Natural killer cell treated with Interleukin-12 subunit alpha and Interleukin-12 subunit beta and Interleukin-15 and Interleukin-18, amount 100 ng/mL, for 72 hours (primary cell): ENCODE measurements around the gene WDR36. TPM values are rescaled to one million over a fixed set of nuclear protein-coding genes. Genes with fewer than 3 reads are reported as not detected.
A peak's percentile ranks its signal among the peaks of the same experiment; 100 is the strongest.
"Not testable (repeated sequence)": the region's sequence is repeated elsewhere in the genome, so short reads cannot be mapped to it uniquely, and the experiment has no call there.

Experiments
- ATAC-seq, 2 donors: fragments of 150-1000 bp; cut with Tn5 transposase in 1 of 2; sonication (Bioruptor Pico), chemical (Tn5 transposase) in 1 of 2; 2 replicates each; pipeline ENCODE4 v1.10.0; 2021
- DNase-seq: peaks from one replicate; pipeline ENCODE4 v3.0.0; 2022; ENCODE audit warnings: low spot score
- H3K27ac Mint-ChIP-seq, 2 donors: 1 replicate in 1 of 2; 2 replicates in 1 of 2; pipeline ENCODE4 v1.8.0; 2022; ENCODE audit warnings: mixed read lengths in 2 of 2, mild to moderate bottlenecking in 1 of 2, moderate library complexity in 1 of 2
- H3K27me3 Mint-ChIP-seq, 2 donors: 1 replicate in 1 of 2; 2 replicates in 1 of 2; pipeline ENCODE4 v1.8.0; 2022; ENCODE audit warnings: mixed read lengths in 2 of 2
- H3K36me3 Mint-ChIP-seq: one replicate; pipeline ENCODE4 v1.8.0; 2022; ENCODE audit warnings: mixed read lengths
- H3K4me1 Mint-ChIP-seq, 2 donors: 1 replicate in 1 of 2; 2 replicates in 1 of 2; pipeline ENCODE4 v1.8.0; 2022; ENCODE audit warnings: low read depth in 2 of 2, mixed read lengths in 2 of 2, mild to moderate bottlenecking in 1 of 2
- H3K4me3 Mint-ChIP-seq: one replicate; pipeline ENCODE4 v1.8.0; 2022; ENCODE audit warnings: mixed read lengths
- H3K9me3 Mint-ChIP-seq: 2 replicates; pipeline ENCODE4 v1.8.0; 2022; ENCODE audit warnings: mixed read lengths
- total RNA-seq, 2 donors: library from RNA; stranded (reverse); gene quantifications; one replicate each; pipeline ENCODE4 v1.2.3, GENCODE V29; 2022

WDR36 gene
- total RNA-seq, 2 donors from 2014 or later = 34.7 to 45.0 TPM

DNA sequence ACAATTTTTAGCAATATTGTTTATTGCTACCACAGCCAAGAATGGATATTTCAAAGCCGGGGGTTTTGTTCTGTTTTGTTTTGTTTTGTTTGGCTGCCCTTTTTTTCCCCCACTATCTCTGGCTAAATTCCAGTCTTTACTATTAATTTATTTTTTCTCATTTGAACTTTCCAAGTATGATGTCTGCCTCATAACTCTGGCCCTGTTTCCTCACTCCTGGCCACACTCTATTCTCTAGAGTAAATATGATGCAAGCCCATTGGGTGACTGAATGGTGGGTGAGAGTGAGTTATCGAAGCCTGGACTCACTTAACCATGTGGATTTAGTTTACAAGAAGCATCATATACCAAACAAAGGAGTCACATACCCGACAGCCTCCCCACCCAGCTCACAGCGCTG is 41.9 kb downstream of the WDR36 start:
- Mint-ChIP-seq H3K27ac (no peak overlapping the region), H3K27me3 (peaks cover 11 to 18% of the 10 kb centered on the region in 2 donors)
- ATAC-seq = no peak

DNA sequence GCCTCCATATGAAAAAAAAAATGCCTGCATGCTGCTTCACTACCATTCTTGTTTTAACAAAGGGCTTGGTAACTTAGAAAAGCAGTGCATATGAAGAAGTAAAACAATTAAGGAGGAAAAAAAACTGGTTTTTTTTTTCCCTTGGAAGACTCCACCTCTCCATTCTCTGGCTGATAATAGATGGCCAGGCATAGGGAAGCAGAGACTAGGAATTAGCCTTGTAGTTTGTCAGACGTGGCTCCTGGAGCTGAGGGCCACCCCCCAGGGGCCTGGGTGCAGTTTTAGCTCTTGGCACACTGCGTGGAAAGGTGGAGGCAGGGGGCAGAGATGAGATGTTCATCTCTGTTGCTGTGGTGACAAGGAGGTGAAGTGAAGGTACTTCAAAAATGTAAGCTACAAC is 42.7 kb downstream of the WDR36 start:
- H3K4me1 Mint-ChIP-seq = no peaks in the 10 kb centered on the region
- no peak overlapping the region for H3K4me3 Mint-ChIP-seq
- ATAC-seq (peak in 1 of 2 donors; percentile 48), DNase-seq (no peak)
- H3K27ac Mint-ChIP-seq = no peak overlapping the region
- no peaks in the 10 kb centered on the region for H3K9me3 Mint-ChIP-seq
- peaks cover 17 to 21% of the 10 kb centered on the region in 2 donors for H3K27me3 Mint-ChIP-seq
- peaks cover 3% of the 10 kb centered on the region for H3K36me3 Mint-ChIP-seq

More for the DNA sequence above, 41.9 kb downstream of the WDR36 start:
- H3K4me1 Mint-ChIP-seq = no peaks in the 10 kb centered on the region
- H3K9me3 Mint-ChIP-seq = no peaks in the 10 kb centered on the region
- no peak overlapping the region for H3K4me3 Mint-ChIP-seq
- peaks cover 6% of the 10 kb centered on the region for H3K36me3 Mint-ChIP-seq
- DNase-seq = no peak

DNA sequence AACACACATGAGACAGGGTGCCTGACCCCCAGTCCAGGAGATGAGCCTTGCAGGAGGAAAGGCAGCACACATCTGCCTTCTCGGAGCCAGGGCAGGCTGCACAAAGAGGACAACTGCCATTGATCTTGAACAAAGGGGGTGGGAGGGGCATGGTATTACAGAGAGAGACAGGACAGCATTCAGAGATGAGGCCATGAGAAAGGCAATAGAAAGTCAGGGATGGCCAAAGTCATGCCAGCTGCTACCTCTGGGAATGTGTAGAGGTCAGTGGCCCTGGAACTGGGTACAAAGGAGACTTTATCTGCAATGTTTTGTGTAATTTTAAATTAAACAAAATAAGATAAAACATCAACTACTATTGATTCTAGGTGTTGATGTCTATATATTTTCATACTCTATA is 43.2 kb downstream of the WDR36 start:
- H3K36me3 Mint-ChIP-seq = no peaks in the 10 kb centered on the region
- H3K27ac Mint-ChIP-seq = no peak overlapping the region
- H3K4me1 Mint-ChIP-seq = no peaks in the 10 kb centered on the region
- H3K4me3 Mint-ChIP-seq = no peak overlapping the region
- ATAC-seq = peak in 1 of 2 donors; percentile 15
- H3K27me3 Mint-ChIP-seq = peaks cover 17 to 21% of the 10 kb centered on the region in 2 donors
- DNase-seq = no peak
- no peaks in the 10 kb centered on the region for H3K9me3 Mint-ChIP-seq

DNA sequence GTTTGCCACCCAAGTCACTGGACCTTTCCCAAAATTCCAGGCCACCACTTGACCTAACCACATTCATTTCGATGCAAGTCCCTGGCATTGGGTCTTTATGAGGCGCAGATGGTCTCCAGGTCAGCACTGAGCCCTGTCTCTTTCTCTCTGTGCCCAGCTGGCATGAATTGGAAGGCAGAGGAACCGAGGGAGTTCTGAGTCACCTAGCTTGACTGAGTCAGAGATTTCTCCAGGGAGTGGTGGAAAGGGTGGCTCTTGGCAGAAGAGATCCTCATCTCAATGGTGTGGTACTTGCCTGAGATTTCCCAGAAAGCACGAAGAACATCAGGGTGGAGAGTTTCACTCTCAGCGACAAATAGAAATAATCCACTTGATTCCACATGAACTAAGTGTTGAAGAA is 43.8 kb downstream of the WDR36 start:
- ATAC-seq = no peak

GRCh38 chr5:111138096-111138495 is 45.9 kb downstream of the WDR36 start:
- H3K9me3 Mint-ChIP-seq = no peaks in the 10 kb centered on the region
- no peaks in the 10 kb centered on the region for H3K36me3 Mint-ChIP-seq
- no peak overlapping the region for H3K27ac Mint-ChIP-seq
- no peaks in the 10 kb centered on the region for H3K4me1 Mint-ChIP-seq
- ATAC-seq (no peak), DNase-seq (no peak)
- no peak overlapping the region for H3K4me3 Mint-ChIP-seq
- peaks cover 18 to 27% of the 10 kb centered on the region in 2 donors for H3K27me3 Mint-ChIP-seq

More for the DNA sequence above, 43.8 kb downstream of the WDR36 start:
- Mint-ChIP-seq H3K4me3 (no peak overlapping the region), H3K36me3 (no peaks in the 10 kb centered on the region), H3K27ac (no peak overlapping the region), H3K27me3 (peaks cover 17 to 26% of the 10 kb centered on the region in 2 donors), H3K9me3 (no peaks in the 10 kb centered on the region), H3K4me1 (no peaks in the 10 kb centered on the region)
- DNase-seq = no peak

DNA sequence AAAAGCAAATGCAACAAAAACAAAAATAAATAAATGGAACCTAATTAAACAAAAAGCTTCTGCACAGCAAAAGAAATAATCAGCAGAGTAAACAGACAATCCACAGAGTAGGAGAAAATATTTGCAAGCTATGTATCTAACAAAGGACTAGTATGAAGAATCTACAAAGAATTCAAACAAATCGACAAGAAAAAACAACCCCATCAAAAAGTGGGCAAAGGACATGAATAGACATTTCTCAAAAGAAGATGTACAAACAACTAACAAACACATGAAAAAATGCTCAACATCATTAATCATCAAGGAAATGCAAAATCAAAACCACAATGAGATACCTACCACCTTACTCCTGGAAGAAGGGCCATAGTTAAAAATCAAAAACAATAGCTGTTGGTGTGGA is 49.3 kb downstream of the WDR36 start:
- not testable (repeated sequence) for H3K27ac Mint-ChIP-seq, DNase-seq, H3K4me3 Mint-ChIP-seq, H3K9me3 Mint-ChIP-seq, H3K36me3 Mint-ChIP-seq, H3K4me1 Mint-ChIP-seq, ATAC-seq
- peaks cover 16% of the 10 kb centered on the region in 2 donors for H3K27me3 Mint-ChIP-seq

GRCh38 chr5:111142932-111143331 is 50.8 kb downstream of the WDR36 start:
- ATAC-seq = no peak
- Mint-ChIP-seq H3K36me3 (no peaks in the 10 kb centered on the region), H3K9me3 (no peaks in the 10 kb centered on the region), H3K27me3 (peaks cover 18 to 20% of the 10 kb centered on the region in 2 donors), H3K4me3 (no peak overlapping the region), H3K27ac (no peak overlapping the region), H3K4me1 (no peaks in the 10 kb centered on the region)
- DNase-seq = no peak

DNA sequence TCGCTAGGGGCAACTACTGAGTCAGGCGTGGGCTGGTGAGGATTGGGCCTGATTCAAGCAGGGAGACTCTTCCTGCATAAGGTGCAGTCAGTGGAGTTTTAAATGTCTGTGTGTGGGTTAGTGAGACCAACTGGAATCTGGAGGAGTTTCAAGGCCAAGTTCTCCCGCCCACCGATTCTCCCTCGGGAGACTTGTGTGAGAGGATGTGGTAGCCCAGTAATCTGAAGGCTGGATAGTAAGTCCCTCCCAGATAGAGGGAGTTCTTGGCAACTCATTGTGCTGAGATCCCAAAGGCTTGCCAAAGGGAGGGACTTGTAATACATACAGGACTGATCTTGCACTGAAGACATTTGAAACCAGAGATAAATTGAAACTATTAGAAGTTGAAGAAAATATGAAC is 51.8 kb downstream of the WDR36 start:
- Mint-ChIP-seq H3K9me3 (no peaks in the 10 kb centered on the region), H3K4me3 (no peak overlapping the region), H3K36me3 (no peaks in the 10 kb centered on the region), H3K27ac (no peak overlapping the region), H3K4me1 (no peaks in the 10 kb centered on the region), H3K27me3 (peaks cover 16 to 25% of the 10 kb centered on the region in 2 donors)
- ATAC-seq (no peak), DNase-seq (no peak)

DNA sequence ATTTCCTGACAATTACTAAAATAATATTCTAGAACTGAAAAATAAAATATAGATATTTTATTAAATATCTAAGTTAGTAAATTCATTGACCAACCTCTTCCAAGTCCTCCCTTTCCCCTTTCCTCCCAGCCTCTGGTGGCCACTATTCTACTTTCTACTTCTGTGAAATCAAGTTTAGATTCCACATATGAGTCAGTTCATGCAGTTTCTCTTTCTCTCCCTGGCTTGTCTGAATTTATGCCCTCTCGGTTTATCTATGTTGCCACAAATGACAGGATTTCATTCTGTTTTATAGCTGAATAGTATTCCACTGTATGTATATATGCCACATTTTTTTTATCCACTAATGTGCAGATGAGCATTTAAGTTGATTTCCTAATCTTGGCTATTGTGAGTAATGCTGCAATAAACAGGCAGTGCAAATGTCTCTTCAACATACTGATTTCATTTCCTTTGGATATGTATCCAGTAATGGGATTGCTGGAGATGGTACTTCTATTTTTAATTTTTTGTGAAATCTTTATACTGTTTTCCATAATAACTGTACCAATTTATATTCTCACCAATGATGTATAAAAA is 52.3 kb downstream of the WDR36 start:
- H3K36me3 Mint-ChIP-seq = no peaks in the 10 kb centered on the region
- peak in 1 of 2 donors; percentile 58 for ATAC-seq
- no peak for DNase-seq
- no peak overlapping the region for H3K4me3 Mint-ChIP-seq
- peaks cover 16 to 28% of the 10 kb centered on the region in 2 donors for H3K27me3 Mint-ChIP-seq
- no peaks in the 10 kb centered on the region for H3K9me3 Mint-ChIP-seq
- no peaks in the 10 kb centered on the region for H3K4me1 Mint-ChIP-seq
- H3K27ac Mint-ChIP-seq = no peak overlapping the region

DNA sequence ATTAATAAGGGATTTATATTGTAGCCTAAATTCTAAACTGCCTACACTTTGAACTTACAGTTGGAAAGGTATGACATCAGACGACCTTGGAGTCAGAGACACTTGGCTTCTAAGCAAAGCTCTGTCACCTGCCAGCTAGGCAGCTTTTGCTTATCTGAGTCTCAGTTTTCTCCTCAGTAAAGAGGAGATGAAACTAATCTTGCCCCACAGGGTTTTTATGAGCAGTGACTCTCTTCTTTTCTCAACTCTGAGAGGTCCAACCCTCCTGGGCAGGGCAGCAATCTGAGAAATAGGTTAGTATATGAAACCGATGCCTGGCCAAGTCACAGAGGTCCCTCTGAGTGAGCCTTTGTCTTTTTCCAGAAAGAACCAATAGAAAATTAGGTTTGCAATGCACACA is 53.9 kb downstream of the WDR36 start:
- Mint-ChIP-seq H3K4me1 (no peaks in the 10 kb centered on the region), H3K27ac (no peak overlapping the region), H3K4me3 (no peak overlapping the region), H3K36me3 (no peaks in the 10 kb centered on the region), H3K9me3 (no peaks in the 10 kb centered on the region), H3K27me3 (peaks cover 12 to 37% of the 10 kb centered on the region in 2 donors)
- no peak for DNase-seq
- ATAC-seq = no peak

- Mint-ChIP-seq H3K27ac (no peak overlapping the region), H3K4me1 (peaks cover 0 to 6% of the 10 kb centered on the region in 2 donors), H3K27me3 (peaks cover 20 to 50% of the 10 kb centered on the region in 2 donors), H3K36me3 (no peaks in the 10 kb centered on the region), H3K9me3 (no peaks in the 10 kb centered on the region), H3K4me3 (no peak overlapping the region)
- no peak for ATAC-seq
- DNase-seq = no peak
Observed at GRCh38 chr5:111147502-111147901, 55.4 kb downstream of the WDR36 start.

DNA sequence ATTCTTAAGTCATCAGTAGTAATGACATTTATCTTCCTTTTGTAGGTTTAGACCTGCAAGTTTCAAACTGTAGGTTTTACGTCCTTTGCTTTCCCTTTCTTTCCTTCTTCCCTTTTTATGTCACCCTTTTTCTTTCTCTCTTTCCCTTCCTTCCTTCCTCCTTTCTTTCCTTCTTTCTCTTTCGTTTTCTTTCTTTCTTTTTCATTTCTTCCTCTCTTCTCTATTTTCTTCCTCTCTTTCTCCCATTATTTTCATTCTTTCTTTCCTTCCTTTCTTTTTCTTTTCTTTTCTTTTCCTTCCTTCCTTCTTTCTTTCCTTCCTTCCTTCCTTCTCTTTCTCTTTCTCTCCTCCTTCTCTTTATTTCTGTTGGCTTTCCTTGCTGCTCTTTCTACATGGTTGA is 59.9 kb downstream of the WDR36 start:
- H3K4me1 Mint-ChIP-seq = peaks cover 0 to 6% of the 10 kb centered on the region in 2 donors
- H3K4me3 Mint-ChIP-seq = no peak overlapping the region
- no peaks in the 10 kb centered on the region for H3K9me3 Mint-ChIP-seq
- ATAC-seq = no peak
- H3K27ac Mint-ChIP-seq = no peak overlapping the region
- H3K27me3 Mint-ChIP-seq = peaks cover 12 to 46% of the 10 kb centered on the region in 2 donors
- no peak for DNase-seq
- no peaks in the 10 kb centered on the region for H3K36me3 Mint-ChIP-seq

- no peak for DNase-seq
- Mint-ChIP-seq H3K9me3 (no peaks in the 10 kb centered on the region), H3K27me3 (peaks cover 12 to 45% of the 10 kb centered on the region in 2 donors), H3K4me1 (peaks cover 0 to 6% of the 10 kb centered on the region in 2 donors), H3K4me3 (no peak overlapping the region), H3K36me3 (no peaks in the 10 kb centered on the region), H3K27ac (no peak overlapping the region)
- no peak for ATAC-seq
Observed at GRCh38 chr5:111153483-111153882, 61.3 kb downstream of the WDR36 start.

DNA sequence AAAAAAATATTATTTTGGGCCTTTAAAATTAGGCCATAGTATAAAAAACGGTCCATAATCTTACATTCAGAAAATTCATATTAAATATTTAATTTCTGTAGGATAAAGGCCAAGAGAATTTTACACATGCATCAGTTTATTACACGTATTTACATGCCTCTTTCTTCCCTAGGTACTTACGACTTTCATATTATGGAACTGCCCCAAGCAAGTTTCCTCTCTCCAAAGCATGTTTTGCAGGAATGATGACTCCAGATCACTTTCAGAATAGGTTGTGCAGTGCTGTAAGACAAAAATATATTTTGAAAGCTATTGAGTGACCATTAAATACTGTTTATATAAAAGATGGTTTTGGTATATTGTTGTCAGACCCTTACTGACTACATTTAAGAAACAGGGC is 61.8 kb downstream of the WDR36 start:
- Mint-ChIP-seq H3K4me3 (no peak overlapping the region), H3K4me1 (peaks cover 0 to 6% of the 10 kb centered on the region in 2 donors), H3K9me3 (no peaks in the 10 kb centered on the region), H3K27me3 (peaks cover 15 to 44% of the 10 kb centered on the region in 2 donors), H3K27ac (no peak overlapping the region), H3K36me3 (no peaks in the 10 kb centered on the region)
- no peak for DNase-seq
- ATAC-seq = no peak
